BJ (cell line): Measurements from ENCODE around the gene C1orf174. TPM values are rescaled to one million over a fixed set of nuclear protein-coding genes. Genes with fewer than 3 reads are reported as not detected.
A peak's percentile ranks its signal among the peaks of the same experiment; 100 is the strongest.

Source experiments
- CTCF ChIA-PET: fragments of 350-600 bp; formaldehyde crosslinking; extraction: SDS; loops from one replicate; lab custom pipeline; 2021; ENCODE audit warnings: antibody characterized with exemption, inconsistent platforms; lab: Yijun Ruan, JAX
- POLR2A ChIA-PET: fragments of 300-600 bp; sonication (Branson Sonifier 250); formaldehyde crosslinking; extraction: SDS; loops from one replicate; lab custom pipeline; 2021; ENCODE audit warnings: antibody characterized with exemption; lab: Charles Lee
- DNase-seq: peaks from one replicate; pipeline ENCODE4 v3.0.0-alpha.2; 2011; ENCODE audit warnings: low read depth
- H3K27me3 ChIP-seq: 2 replicates; pipeline ENCODE4 v1.6.0; 2011; ENCODE audit warnings: low read length; ENCODE audit not compliant: control insufficient read depth, insufficient read depth
- H3K36me3 ChIP-seq: 2 replicates; pipeline ENCODE4 v1.5.1; 2011; ENCODE audit warnings: low read length; ENCODE audit not compliant: control insufficient read depth, insufficient read depth
- H3K4me3 ChIP-seq: 2 replicates; pipeline ENCODE4 v1.5.1; 2011; ENCODE audit warnings: low read depth, mild to moderate bottlenecking, control low read depth, low read length
- CTCF ChIP-seq: IDR thresholded peaks from 2 replicates; pipeline ENCODE4 v1.5.1; 2011; ENCODE audit warnings: low read depth, mild to moderate bottlenecking, control low read depth, inconsistent platforms, low read length, moderate library complexity; ENCODE audit not compliant: insufficient read depth
- polyA plus RNA-seq: library from polyadenylated mRNA; depleted of rRNA; stranded (reverse); fragments of >200 nt; gene quantifications from 2 replicates; pipeline ENCODE4 v1.2.3, GENCODE V29; 2011

The C1orf174 gene
- polyA plus RNA-seq, 1 experiment: 33.8 TPM

- no peaks in the 10 kb centered on the region for H3K27me3 ChIP-seq
- ChIA-PET CTCF (no interaction called here), POLR2A (no interaction called here)
- no peaks in the 10 kb centered on the region for H3K36me3 ChIP-seq
- no peak overlapping the region for H3K4me3 ChIP-seq
- TF ChIP-seq CTCF: no peak
- DNase-seq: no peak
Observed at GRCh38 chr1:3908886-3909517, 8.9 kb upstream of the C1orf174 start.

- Histone ChIP-seq H3K27me3 (no peaks in the 10 kb centered on the region), H3K4me3 (no peak overlapping the region), H3K36me3 (no peaks in the 10 kb centered on the region)
- CTCF ChIA-PET: no interaction called here
- POLR2A ChIA-PET: no interaction called here
- TF ChIP-seq CTCF: no peak
- DNase-seq: no peak
Observed at GRCh38 chr1:3907621-3908165, 7.6 kb upstream of the C1orf174 start.

GRCh38 chr1:3907031-3907534 lies 7.0 kb upstream of the C1orf174 start:
- 0 out of 2 replicates have a peak, but pooled peaks have one; percentile 4 for TF ChIP-seq CTCF
- no peaks in the 10 kb centered on the region for H3K36me3 ChIP-seq
- no peaks in the 10 kb centered on the region for H3K27me3 ChIP-seq
- no peak for DNase-seq
- ChIA-PET CTCF (no interaction called here), POLR2A (no interaction called here)
- H3K4me3 ChIP-seq: no peak overlapping the region

GRCh38 chr1:3906672-3907020 lies 6.6 kb upstream of the C1orf174 start:
- ChIA-PET POLR2A (no interaction called here), CTCF (no interaction called here)
- no peak for TF ChIP-seq CTCF

GRCh38 chr1:3905953-3906671 lies 6.0 kb upstream of the C1orf174 start:
- no peak for TF ChIP-seq CTCF
- DNase-seq: no peak
- CTCF ChIA-PET: no interaction called here

More at GRCh38 chr1:3906672-3907020, 6.6 kb upstream of the C1orf174 start:
- no peak for DNase-seq
- Histone ChIP-seq H3K36me3 (no peaks in the 10 kb centered on the region), H3K4me3 (no peak overlapping the region), H3K27me3 (no peaks in the 10 kb centered on the region)

More at GRCh38 chr1:3905953-3906671, 6.0 kb upstream of the C1orf174 start:
- no peaks in the 10 kb centered on the region for H3K27me3 ChIP-seq
- H3K36me3 ChIP-seq: no peaks in the 10 kb centered on the region
- no peak overlapping the region for H3K4me3 ChIP-seq
- POLR2A ChIA-PET: no interaction called here
